Measurements from ENCODE around the gene LCOR.

Gene LCOR

DNA sequence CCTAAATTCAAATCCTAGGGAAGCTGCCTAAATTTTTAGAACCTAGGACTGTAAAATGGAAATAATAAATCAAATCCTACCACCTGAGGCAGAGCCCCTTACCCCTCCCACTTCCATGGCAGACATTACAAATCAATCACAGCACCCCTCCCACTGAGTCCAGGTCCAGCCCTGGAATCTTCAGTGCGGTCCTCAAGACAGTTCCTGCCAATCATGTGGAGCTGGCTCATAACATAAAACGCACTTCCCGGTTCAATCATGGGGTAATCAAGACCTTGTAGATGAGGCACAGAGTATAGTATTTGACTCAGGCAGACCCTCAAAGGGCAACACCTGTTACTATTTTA is 196.7 kb downstream of the LCOR start (continued):
- TF ChIP-seq CSDC2 (CRISPR knock-in tag; IDR thresholded peaks at IDR 0.05) (no peak), GLIS3 (CRISPR knock-in tag; IDR thresholded peaks at IDR 0.05) (no peak), ZFP3 (CRISPR knock-in tag; IDR thresholded peaks at IDR 0.05) (no peak), ESRRG (CRISPR knock-in tag; IDR thresholded peaks at IDR 0.05) (no peak)
- TF ChIP-seq, protein P1, sequence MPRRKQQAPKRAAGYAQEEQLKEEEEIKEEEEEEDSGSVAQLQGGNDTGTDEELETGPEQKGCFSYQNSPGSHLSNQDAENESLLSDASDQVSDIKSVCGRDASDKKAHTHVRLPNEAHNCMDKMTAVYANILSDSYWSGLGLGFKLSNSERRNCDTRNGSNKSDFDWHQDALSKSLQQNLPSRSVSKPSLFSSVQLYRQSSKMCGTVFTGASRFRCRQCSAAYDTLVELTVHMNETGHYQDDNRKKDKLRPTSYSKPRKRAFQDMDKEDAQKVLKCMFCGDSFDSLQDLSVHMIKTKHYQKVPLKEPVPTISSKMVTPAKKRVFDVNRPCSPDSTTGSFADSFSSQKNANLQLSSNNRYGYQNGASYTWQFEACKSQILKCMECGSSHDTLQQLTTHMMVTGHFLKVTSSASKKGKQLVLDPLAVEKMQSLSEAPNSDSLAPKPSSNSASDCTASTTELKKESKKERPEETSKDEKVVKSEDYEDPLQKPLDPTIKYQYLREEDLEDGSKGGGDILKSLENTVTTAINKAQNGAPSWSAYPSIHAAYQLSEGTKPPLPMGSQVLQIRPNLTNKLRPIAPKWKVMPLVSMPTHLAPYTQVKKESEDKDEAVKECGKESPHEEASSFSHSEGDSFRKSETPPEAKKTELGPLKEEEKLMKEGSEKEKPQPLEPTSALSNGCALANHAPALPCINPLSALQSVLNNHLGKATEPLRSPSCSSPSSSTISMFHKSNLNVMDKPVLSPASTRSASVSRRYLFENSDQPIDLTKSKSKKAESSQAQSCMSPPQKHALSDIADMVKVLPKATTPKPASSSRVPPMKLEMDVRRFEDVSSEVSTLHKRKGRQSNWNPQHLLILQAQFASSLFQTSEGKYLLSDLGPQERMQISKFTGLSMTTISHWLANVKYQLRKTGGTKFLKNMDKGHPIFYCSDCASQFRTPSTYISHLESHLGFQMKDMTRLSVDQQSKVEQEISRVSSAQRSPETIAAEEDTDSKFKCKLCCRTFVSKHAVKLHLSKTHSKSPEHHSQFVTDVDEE (CRISPR knock-in tag; IDR thresholded peaks at IDR 0.05): no peak

DNA sequence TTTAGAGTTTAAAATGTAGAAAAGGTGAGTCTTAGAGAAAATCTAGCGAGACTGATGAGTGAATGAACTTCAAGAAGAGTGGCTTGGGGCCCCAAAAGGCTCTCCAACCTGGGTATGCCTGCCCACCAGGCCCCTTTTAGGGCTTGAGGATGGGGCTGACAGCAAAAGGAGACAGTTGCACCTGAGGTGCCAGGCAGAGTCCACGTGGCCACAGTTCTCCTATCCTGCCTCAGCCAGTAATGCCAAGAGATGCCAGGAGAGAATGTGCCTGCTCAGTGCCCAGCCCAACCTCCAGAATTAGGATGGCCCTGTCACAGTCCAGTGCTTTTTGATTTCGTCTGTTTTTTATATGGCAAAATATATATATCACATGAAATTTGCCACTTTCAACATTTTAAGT is 197.2 kb downstream of the LCOR start:
- no peak for ATAC-seq
- TF ChIP-seq TOX (CRISPR knock-in tag; IDR thresholded peaks at IDR 0.05; ENCODE audit: borderline replicate concordance) (no peak), ZNF70 (CRISPR knock-in tag; IDR thresholded peaks at IDR 0.05) (no peak), OSR1 (CRISPR knock-in tag; IDR thresholded peaks at IDR 0.05) (no peak), CSDC2 (CRISPR knock-in tag; IDR thresholded peaks at IDR 0.05) (no peak), ZC3H10 (CRISPR knock-in tag; IDR thresholded peaks at IDR 0.05) (no peak), SNAI2 (CRISPR knock-in tag; IDR thresholded peaks at IDR 0.05) (no peak), POU6F1 (CRISPR knock-in tag; IDR thresholded peaks at IDR 0.05; ENCODE audit: borderline replicate concordance, low read depth) (no peak), TCF4 (CRISPR knock-in tag; IDR thresholded peaks at IDR 0.05; ENCODE audit: borderline replicate concordance) (no peak), ZNF8 (CRISPR knock-in tag; IDR thresholded peaks at IDR 0.05) (no peak), ZNF565 (CRISPR knock-in tag; conservative IDR thresholded peaks at IDR 0.05; ENCODE audit: low read depth) (no peak), PPARA (CRISPR knock-in tag; IDR thresholded peaks at IDR 0.05; ENCODE audit: borderline replicate concordance) (no peak), CREB5 (CRISPR knock-in tag; IDR thresholded peaks at IDR 0.05; ENCODE audit: low read depth) (no peak)
- TF ChIP-seq, protein P1 (CRISPR knock-in tag; IDR thresholded peaks at IDR 0.05): no peak

DNA sequence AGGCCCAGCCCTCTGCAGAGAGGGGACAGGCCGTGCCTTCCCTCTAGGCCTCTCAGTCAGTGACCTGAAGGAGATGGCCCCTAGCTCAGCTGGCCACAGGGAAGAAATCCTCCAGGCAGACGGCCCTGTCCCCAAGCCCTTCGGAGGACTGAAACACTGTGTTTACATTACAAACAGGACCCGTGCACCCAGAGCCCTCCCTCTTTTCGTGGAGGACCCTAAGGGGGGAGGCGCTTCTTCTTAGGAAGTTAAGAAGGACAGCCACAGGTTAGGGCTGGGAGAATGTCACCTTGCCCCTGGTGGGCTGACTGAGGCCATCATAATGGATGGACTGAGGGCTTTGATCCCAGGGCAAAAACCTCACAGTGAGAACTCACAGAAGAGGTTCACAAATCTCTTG is 198.8 kb downstream of the LCOR start:
- TF ChIP-seq OSR1 (CRISPR knock-in tag; IDR thresholded peaks at IDR 0.05): no peak
- no peak for TF ChIP-seq ESRRG (CRISPR knock-in tag; IDR thresholded peaks at IDR 0.05)
- no peak for TF ChIP-seq ZNF565 (CRISPR knock-in tag; conservative IDR thresholded peaks at IDR 0.05; ENCODE audit: low read depth)
- no peak for TF ChIP-seq BACH2 (CRISPR knock-in tag; IDR thresholded peaks at IDR 0.05; ENCODE audit: borderline replicate concordance)
- no peak for TF ChIP-seq GLIS3 (CRISPR knock-in tag; IDR thresholded peaks at IDR 0.05)
- no peak for TF ChIP-seq ZNF8 (CRISPR knock-in tag; IDR thresholded peaks at IDR 0.05)
- no peak for TF ChIP-seq PPARA (CRISPR knock-in tag; IDR thresholded peaks at IDR 0.05; ENCODE audit: borderline replicate concordance)
- no peak for TF ChIP-seq POU6F1 (CRISPR knock-in tag; IDR thresholded peaks at IDR 0.05; ENCODE audit: borderline replicate concordance, low read depth)
- TF ChIP-seq, protein P2, sequence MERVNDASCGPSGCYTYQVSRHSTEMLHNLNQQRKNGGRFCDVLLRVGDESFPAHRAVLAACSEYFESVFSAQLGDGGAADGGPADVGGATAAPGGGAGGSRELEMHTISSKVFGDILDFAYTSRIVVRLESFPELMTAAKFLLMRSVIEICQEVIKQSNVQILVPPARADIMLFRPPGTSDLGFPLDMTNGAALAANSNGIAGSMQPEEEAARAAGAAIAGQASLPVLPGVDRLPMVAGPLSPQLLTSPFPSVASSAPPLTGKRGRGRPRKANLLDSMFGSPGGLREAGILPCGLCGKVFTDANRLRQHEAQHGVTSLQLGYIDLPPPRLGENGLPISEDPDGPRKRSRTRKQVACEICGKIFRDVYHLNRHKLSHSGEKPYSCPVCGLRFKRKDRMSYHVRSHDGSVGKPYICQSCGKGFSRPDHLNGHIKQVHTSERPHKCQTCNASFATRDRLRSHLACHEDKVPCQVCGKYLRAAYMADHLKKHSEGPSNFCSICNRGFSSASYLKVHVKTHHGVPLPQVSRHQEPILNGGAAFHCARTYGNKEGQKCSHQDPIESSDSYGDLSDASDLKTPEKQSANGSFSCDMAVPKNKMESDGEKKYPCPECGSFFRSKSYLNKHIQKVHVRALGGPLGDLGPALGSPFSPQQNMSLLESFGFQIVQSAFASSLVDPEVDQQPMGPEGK (CRISPR knock-in tag; IDR thresholded peaks at IDR 0.05; ENCODE audit: borderline replicate concordance): no peak
- no peak for TF ChIP-seq ZFP3 (CRISPR knock-in tag; IDR thresholded peaks at IDR 0.05)
- TF ChIP-seq, protein P1 (CRISPR knock-in tag; IDR thresholded peaks at IDR 0.05): no peak
- no peak for TF ChIP-seq CSRNP3 (CRISPR knock-in tag; IDR thresholded peaks at IDR 0.05)
- no peak for ATAC-seq

Data from SK-N-SH treated with all-trans-retinoic acid at 6 μM for 48 hours (cell line).